GM21576 (cell line): ENCODE measurements around the gene HEYL.

Experiments used
- ATAC-seq: cut with Tn5 transposase; IDR thresholded peaks from one replicate; pipeline ENCODE4 v1.9.1; 2021; ENCODE audit warnings: mild to moderate bottlenecking, moderate library complexity; ENCODE audit not compliant: unreplicated experiment

Gene HEYL

GRCh38 chr1:39642796-39643195 lies 3.4 kb upstream of the HEYL start:
- ATAC-seq, result no peak

- no peak for ATAC-seq
Measured at GRCh38 chr1:39640861-39641260, 1.4 kb upstream of the HEYL start.

- ATAC-seq, result no peak
Measured at GRCh38 chr1:39638965-39639304, 508 bp downstream of the HEYL start.

GRCh38 chr1:39637361-39637760 lies 2.1 kb downstream of the HEYL start:
- ATAC-seq, result no peak

GRCh38 chr1:39635871-39636210 lies 3.6 kb downstream of the HEYL start:
- ATAC-seq, result no peak

GRCh38 chr1:39635205-39635870 lies 4.1 kb downstream of the HEYL start:
- ATAC-seq, result no peak

- no peak for ATAC-seq
Measured at GRCh38 chr1:39633422-39633821, 6.0 kb downstream of the HEYL start.

GRCh38 chr1:39632682-39633417 lies 6.6 kb downstream of the HEYL start:
- no peak for ATAC-seq

GRCh38 chr1:39632323-39632681 lies 7.1 kb downstream of the HEYL start:
- ATAC-seq, result no peak

- no peak for ATAC-seq
Measured at GRCh38 chr1:39631361-39632322, 7.8 kb downstream of the HEYL start.

- ATAC-seq, result no peak
Measured at GRCh38 chr1:39628807-39629350, 10.6 kb downstream of the HEYL start.

- no peak for ATAC-seq
Measured at GRCh38 chr1:39626646-39627045, 12.8 kb downstream of the HEYL start.

- no peak for ATAC-seq
Measured at GRCh38 chr1:39625462-39626273, 13.8 kb downstream of the HEYL start.

- no peak for ATAC-seq
Measured at GRCh38 chr1:39625009-39625408, 14.4 kb downstream of the HEYL start.

GRCh38 chr1:39623053-39623452 lies 16.4 kb downstream of the HEYL start:
- ATAC-seq, result no peak

GRCh38 chr1:39622427-39622826 lies 17.0 kb downstream of the HEYL start:
- ATAC-seq, result no peak

GRCh38 chr1:39620659-39621165 lies 18.7 kb downstream of the HEYL start:
- ATAC-seq, result no peak

- ATAC-seq, result no peak
Measured at GRCh38 chr1:39617488-39618049, 21.9 kb downstream of the HEYL start.

- ATAC-seq, result no peak
Measured at GRCh38 chr1:39615086-39615673, 24.3 kb downstream of the HEYL start.

GRCh38 chr1:39614488-39614887 lies 25.0 kb downstream of the HEYL start:
- ATAC-seq, result no peak
